ENCODE measurements around the gene ORM2. TPM values are rescaled to one million over a fixed set of nuclear protein-coding genes. Genes with fewer than 3 reads are reported as not detected.

The ORM2 gene
- polyA plus RNA-seq, 1 of the 3 experiments (the other 2 are of a cell fraction): not detected

- no peaks in the 10 kb centered on the region for H3K36me3 ChIP-seq (replicated peaks in 1 of 2; ENCODE audit: control insufficient read depth in 1 of 2, insufficient read depth in 2 of 2, low read length in 1 of 2)
- 7% methylated on average over 6 of the region's 9 CpGs for WGBS (ENCODE audit: low lambda C conversion rate)
- no peak for TF ChIP-seq EP300 (IDR thresholded peaks at IDR 0.05; ENCODE audit: borderline replicate concordance in 1 of 2, low read depth in 1 of 2, low read length in 1 of 2)
- peak; percentile 51 for TF ChIP-seq TCF12 (IDR thresholded peaks at IDR 0.05)
- no peak for TF ChIP-seq EZH2phosphoT487 (IDR thresholded peaks at IDR 0.05; ENCODE audit: borderline replicate concordance, low read depth)
- TF ChIP-seq TAF1 (IDR thresholded peaks at IDR 0.05; ENCODE audit: borderline replicate concordance, low read depth, low read length): peak; percentile 13; the same call in 1 of the 2 replicates
- no peak for TF ChIP-seq FOXJ3 (CRISPR knock-in tag; IDR thresholded peaks at IDR 0.05)
- TF ChIP-seq USF1 (IDR thresholded peaks at IDR 0.05; ENCODE audit: borderline replicate concordance, low read depth): peak; percentile 54; the same call in 1 of the 2 replicates
- TF ChIP-seq PBX3 (IDR thresholded peaks at IDR 0.05): peak; percentile 81
- no peak for TF ChIP-seq RAD21 (IDR thresholded peaks at IDR 0.05; ENCODE audit: low read length)
- TF ChIP-seq NRF1 (IDR thresholded peaks at IDR 0.05; ENCODE audit: low read depth, low read length): no peak
- no peak for TF ChIP-seq ZBTB33 (IDR thresholded peaks at IDR 0.05; ENCODE audit: borderline replicate concordance, low read depth)
- peak; percentile 78 for TF ChIP-seq FOSL2 (IDR thresholded peaks at IDR 0.05; ENCODE audit: borderline replicate concordance, low read depth)
- TF ChIP-seq TEAD4 (IDR thresholded peaks at IDR 0.05; ENCODE audit: borderline replicate concordance, insufficient read depth): no peak
- TF ChIP-seq JUND (IDR thresholded peaks at IDR 0.05): peak; percentile 72
- TF ChIP-seq POLR2AphosphoS5 (IDR thresholded peaks at IDR 0.05; ENCODE audit: low read depth, low read length): peak; percentile 25; the same call in 1 of the 2 replicates
- no peak for TF ChIP-seq CHD2 (IDR thresholded peaks at IDR 0.05; ENCODE audit: low read length, partially characterized antibody)
- TF ChIP-seq YY1 (IDR thresholded peaks at IDR 0.05; ENCODE audit: low read depth): no peak
- TF ChIP-seq SIN3A (IDR thresholded peaks at IDR 0.05; ENCODE audit: borderline replicate concordance, low read depth, low read length): peak; percentile 7; the same call in 1 of the 2 replicates
- no peak for TF ChIP-seq FOXM1 (IDR thresholded peaks at IDR 0.05; ENCODE audit: low read depth)
- TF ChIP-seq REST (IDR thresholded peaks at IDR 0.05; ENCODE audit: low read depth, low read length): no peak
- peak; percentile 68 for TF ChIP-seq MAX (IDR thresholded peaks at IDR 0.05; ENCODE audit: low read depth)
- no peaks in the 10 kb centered on the region for H3K9me2 ChIP-seq
- no peaks in the 10 kb centered on the region for H3K9me3 ChIP-seq
- ChIA-PET POLR2A (no interaction called here), CTCF (no interaction called here)
- H3K4me1 ChIP-seq (ENCODE audit: control insufficient read depth in 1 of 2, insufficient read depth in 2 of 2, low read depth in 1 of 2, low read length in 1 of 2): peaks cover 0 to 15% of the 10 kb centered on the region in 2 experiments; a peak in 3 of 4 replicates
- DNase-seq: no peak
- no peaks in the 10 kb centered on the region for H3K27me3 ChIP-seq (ENCODE audit: insufficient read depth)
- H3K79me2 ChIP-seq (ENCODE audit: insufficient read depth): no peaks in the 10 kb centered on the region
- H3K9ac ChIP-seq: peak overlapping the region; percentile 42; the same call in 1 of the 2 replicates
- H3K4me3 ChIP-seq (ENCODE audit: low read depth in 2 of 2, low read length in 1 of 2): no peak overlapping the region
- peak overlapping the region; percentile 76 for H2AFZ ChIP-seq (ENCODE audit: low read depth)
- peaks cover 10% of the 10 kb centered on the region for H3F3A ChIP-seq (replicated peaks; ENCODE audit: insufficient read depth)
- H3K4me2 ChIP-seq: peak overlapping the region; percentile 59
- no peaks in the 10 kb centered on the region for H4K20me1 ChIP-seq (ENCODE audit: insufficient read depth)
- H3K27ac ChIP-seq (ENCODE audit: low read depth in 2 of 2, low read length in 1 of 2): peak overlapping the region in 1 of 2 experiments; percentile 85; a peak in 2 of 4 replicates
Measured at GRCh38 chr9:114348906-114349482, 19.3 kb downstream of the ORM2 start.

Data from SK-N-SH (cell line).